Neutrophil (primary cell): ENCODE data around the gene PLPPR3.

ENCODE experiments used
- H3K27ac ChIP-seq: fragments of 200-600 bp; sonication (generic); 2 replicates; pipeline ENCODE4 v1.5.1; 2016; ENCODE audit warnings: mild to moderate bottlenecking, moderate library complexity
- H3K27me3 ChIP-seq: fragments of 200-600 bp; sonication (generic); 2 replicates; pipeline ENCODE4 v1.6.0; 2016; ENCODE audit warnings: mild to moderate bottlenecking
- H3K36me3 ChIP-seq: fragments of 200-600 bp; sonication (generic); 2 replicates; pipeline ENCODE4 v1.5.1; 2017
- H3K4me1 ChIP-seq, 2 experiments: fragments of 200-600 bp in 1 of 2; sonication (generic) in 1 of 2; 1 replicate in 1 of 2; 2 replicates in 1 of 2; pipeline versions ENCODE4 v1.5.1 to v1.6.1; 2013 to 2016; ENCODE audit warnings: low read depth in 1 of 2, low read length in 1 of 2, mild to moderate bottlenecking in 1 of 2, moderate library complexity in 1 of 2; ENCODE audit not compliant: control insufficient read depth in 1 of 2, insufficient read depth in 1 of 2
- H3K4me3 ChIP-seq, 2 experiments: fragments of 200-600 bp in 1 of 2; sonication (generic) in 1 of 2; 1 replicate in 1 of 2; 2 replicates in 1 of 2; pipeline ENCODE4 v1.5.1; 2013 to 2016; ENCODE audit warnings: low read depth in 1 of 2, low read length in 1 of 2, mild to moderate bottlenecking in 1 of 2, moderate library complexity in 1 of 2
- H3K9me3 ChIP-seq: fragments of 200-600 bp; sonication (generic); 2 replicates; pipeline ENCODE4 v1.5.1; 2016
- CTCF ChIP-seq: fragments of 200-600 bp; sonication (generic); IDR thresholded peaks from 2 replicates; pipeline ENCODE4 v1.5.1; 2016; ENCODE audit warnings: antibody characterized with exemption

Gene PLPPR3

GRCh38 chr19:768424-768823 lies 53.3 kb downstream of the PLPPR3 start:
- no peak for TF ChIP-seq CTCF
- Histone ChIP-seq H3K27ac (no peak overlapping the region), H3K4me1 (peaks cover 0 to 3% of the 10 kb centered on the region in 2 experiments), H3K27me3 (no peaks in the 10 kb centered on the region), H3K4me3 (no peak overlapping the region), H3K36me3 (no peaks in the 10 kb centered on the region), H3K9me3 (no peaks in the 10 kb centered on the region)

DNA sequence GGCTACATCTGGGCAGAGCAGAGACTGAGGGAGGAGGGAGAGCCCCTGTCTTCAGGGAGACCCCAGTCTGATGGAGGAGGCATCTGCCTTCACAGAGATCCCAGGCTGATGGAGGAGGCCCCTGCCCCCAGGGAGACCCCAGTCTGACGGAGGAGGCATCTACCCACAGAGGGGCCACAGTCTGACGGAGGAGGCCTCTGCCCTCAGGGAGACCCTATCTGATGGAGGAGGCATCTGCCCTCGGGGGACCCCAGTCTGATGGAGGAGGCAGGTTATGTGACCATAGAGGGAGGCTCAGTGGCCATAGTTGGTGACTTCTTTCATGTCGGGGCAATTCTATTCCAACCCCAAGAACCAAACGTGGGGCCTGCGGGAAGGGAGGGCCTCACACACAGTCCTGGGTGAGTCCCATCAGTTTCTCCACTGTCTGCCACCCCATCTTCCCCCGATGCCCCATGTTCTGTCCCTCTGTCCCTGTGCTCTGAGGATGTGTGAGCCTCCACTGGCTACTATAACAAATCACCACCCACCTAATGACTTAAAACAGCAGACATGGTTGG lies 56.5 kb downstream of the PLPPR3 start:
- H3K36me3 ChIP-seq, result no peaks in the 10 kb centered on the region
- H3K4me3 ChIP-seq, result no peak overlapping the region
- TF ChIP-seq CTCF, result no peak
- no peaks in the 10 kb centered on the region for H3K9me3 ChIP-seq
- no peak overlapping the region for H3K27ac ChIP-seq
- peaks cover 0 to under 1% of the 10 kb centered on the region in 2 experiments for H3K4me1 ChIP-seq
- peaks cover 8% of the 10 kb centered on the region for H3K27me3 ChIP-seq

DNA sequence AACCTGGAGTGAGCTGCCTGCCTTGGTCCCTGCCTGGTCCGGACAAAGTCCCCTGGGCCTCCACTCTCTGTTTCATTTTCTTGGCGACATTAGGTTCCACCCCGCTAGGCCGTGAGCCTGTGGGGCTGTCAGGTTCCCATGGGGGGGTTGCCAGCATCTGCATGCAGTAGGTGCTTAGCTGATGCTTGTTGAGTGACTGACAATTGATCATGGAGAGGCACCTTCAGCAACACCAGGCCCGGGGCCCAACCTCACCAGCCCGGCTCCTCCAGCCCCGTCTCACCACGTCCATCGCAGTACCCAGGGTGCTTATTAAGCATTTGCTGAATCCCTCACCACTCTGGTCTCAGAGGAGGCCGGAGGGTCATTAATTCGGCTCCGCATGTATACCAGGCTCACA lies 57.5 kb downstream of the PLPPR3 start:
- Histone ChIP-seq H3K36me3 (no peaks in the 10 kb centered on the region), H3K4me1 (no peaks in the 10 kb centered on the region)
- no peak for TF ChIP-seq CTCF

DNA sequence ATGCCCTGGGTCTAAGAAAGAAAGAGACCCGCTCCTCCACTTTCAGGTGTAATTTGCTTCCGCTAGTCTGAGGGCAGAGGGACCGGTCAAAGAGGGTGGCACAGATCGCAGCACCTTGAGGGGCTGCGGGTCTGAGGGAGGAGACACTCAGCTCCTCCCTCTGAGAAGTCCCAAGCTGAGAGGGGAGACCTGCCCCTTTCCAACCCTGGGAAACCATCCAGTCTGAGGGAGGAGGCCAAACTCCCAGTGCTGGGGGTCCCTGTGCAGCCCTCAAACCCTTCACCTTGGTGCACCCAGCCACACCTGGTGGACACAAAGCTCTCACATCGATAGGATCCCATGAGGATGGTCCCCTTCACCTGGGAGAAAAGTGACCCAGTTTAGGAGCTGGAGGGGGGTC lies 57.9 kb downstream of the PLPPR3 start:
- Histone ChIP-seq H3K4me3 (no peak overlapping the region), H3K4me1 (no peaks in the 10 kb centered on the region), H3K36me3 (no peaks in the 10 kb centered on the region), H3K9me3 (no peaks in the 10 kb centered on the region), H3K27me3 (peaks cover 8% of the 10 kb centered on the region), H3K27ac (no peak overlapping the region)
- TF ChIP-seq CTCF, result no peak

More for the DNA sequence above, 57.5 kb downstream of the PLPPR3 start:
- Histone ChIP-seq H3K27me3 (peaks cover 8% of the 10 kb centered on the region), H3K4me3 (no peak overlapping the region), H3K9me3 (no peaks in the 10 kb centered on the region), H3K27ac (no peak overlapping the region)

DNA sequence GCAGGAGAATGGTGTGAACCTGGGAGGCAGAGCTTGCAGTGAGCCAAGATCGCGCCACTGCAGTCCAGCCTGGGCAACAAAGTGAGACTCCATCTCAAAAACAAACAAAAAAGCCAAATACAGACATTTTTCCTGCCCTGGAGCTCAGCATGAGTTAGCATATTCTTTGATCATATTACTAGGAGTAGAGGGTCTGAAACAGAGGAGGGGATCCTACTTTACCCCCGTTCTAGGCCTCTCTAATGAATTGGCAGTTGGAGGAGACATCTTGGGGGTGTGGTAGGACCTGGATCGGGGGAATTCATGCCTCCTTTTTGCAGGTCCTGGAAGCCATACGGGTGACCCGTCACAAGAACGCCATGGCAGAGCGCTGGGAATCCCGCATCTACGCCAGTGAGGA lies 58.6 kb downstream of the PLPPR3 start:
- TF ChIP-seq CTCF, result no peak
- Histone ChIP-seq H3K36me3 (no peaks in the 10 kb centered on the region), H3K4me1 (no peaks in the 10 kb centered on the region), H3K4me3 (no peak overlapping the region), H3K9me3 (no peaks in the 10 kb centered on the region), H3K27ac (no peak overlapping the region), H3K27me3 (peaks cover 8% of the 10 kb centered on the region)
